Measurements from ENCODE around the gene CECR2. TPM values are rescaled to one million over a fixed set of nuclear protein-coding genes. Genes with fewer than 3 reads are reported as not detected.
A peak's percentile ranks its signal among the peaks of the same experiment; 100 is the strongest.

CECR2 gene
- total RNA-seq, 1 donor from 2014 or later: 25.3 TPM

DNA sequence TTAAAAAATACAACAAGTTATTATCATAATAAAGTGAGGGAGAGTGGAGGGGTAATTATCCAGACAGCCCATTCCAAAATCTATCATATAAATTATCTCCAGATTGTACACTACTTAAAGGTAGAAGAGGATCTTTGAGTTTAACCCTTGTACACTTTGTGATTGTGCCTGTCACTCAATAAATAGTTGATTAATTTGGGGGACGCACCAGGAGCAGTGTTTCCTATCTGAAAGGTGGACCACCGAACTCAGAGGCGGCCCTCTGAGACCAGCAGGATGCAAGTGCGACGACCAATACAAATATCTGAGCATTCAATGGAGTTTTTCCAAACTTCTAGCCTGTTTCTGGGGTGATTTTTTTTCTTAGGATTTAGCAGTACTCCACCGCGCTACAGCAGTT is 1.1 kb upstream of the CECR2 start:
- H3K27me3 Mint-ChIP-seq: peaks cover 27% of the 10 kb centered on the region
- H3K4me3 Mint-ChIP-seq: peak overlapping the region; percentile 93
- H3K36me3 Mint-ChIP-seq: no peaks in the 10 kb centered on the region
- no peak for TF ChIP-seq CTCF (conservative IDR thresholded peaks at IDR 0.05)
- H3K4me1 Mint-ChIP-seq (ENCODE audit: unreplicated experiment): peaks cover 21% of the 10 kb centered on the region
- no peaks in the 10 kb centered on the region for H3K9me3 Mint-ChIP-seq
- H3K27ac Mint-ChIP-seq: peak overlapping the region; percentile 90
- no peak for DNase-seq (ENCODE audit: extremely low spot score, unreplicated experiment)

DNA sequence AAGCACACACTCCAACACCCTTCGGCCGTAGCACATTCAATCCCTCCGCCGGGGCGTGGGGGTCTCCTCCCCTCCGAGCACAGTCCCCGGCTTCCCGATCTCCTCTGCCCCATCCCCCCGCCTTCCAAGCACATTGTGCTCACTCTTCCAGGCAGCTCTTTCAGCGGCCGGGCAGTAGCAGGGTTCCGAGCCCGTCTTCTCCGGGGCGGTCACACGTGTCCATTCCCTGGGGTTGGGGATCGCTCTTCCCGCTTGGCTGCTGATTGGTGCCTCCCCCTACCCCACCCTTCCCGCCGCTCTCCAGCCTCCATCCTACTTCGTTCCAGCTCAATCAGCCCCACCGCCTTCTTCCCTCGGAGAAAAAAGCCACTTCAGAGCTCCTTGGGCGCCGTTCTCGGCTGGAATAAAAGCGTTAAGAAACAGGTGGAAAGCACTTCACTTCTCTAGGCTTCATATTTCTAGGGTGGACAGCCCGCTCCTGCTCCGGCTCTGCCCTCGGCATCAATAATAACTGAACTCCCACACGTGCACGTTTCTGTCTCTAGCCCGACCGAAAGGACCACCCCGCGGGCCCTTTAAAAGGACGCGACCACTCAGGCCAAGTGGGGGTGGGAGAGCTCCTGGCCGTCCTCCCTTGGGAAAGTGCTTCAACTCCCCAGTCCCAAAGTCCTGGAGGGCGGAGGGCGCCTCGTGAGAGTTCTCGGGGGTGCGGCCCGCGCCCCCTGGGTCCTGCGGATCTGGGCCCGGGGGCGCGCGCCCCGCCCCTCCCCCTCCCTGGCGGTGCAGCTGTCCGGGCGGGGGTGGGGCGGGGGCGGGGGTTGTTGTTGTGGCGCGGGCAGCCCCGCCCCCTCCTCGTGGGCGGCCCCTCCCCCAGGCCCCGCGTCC is 464 bp upstream of the CECR2 start:
- Mint-ChIP-seq H3K36me3 (no peaks in the 10 kb centered on the region), H3K27ac (peak overlapping the region; percentile 90), H3K27me3 (peaks cover 27% of the 10 kb centered on the region), H3K9me3 (no peaks in the 10 kb centered on the region), H3K4me3 (peak overlapping the region; percentile 93), H3K4me1 (ENCODE audit: unreplicated experiment) (peaks cover 26% of the 10 kb centered on the region)
- DNase-seq (ENCODE audit: extremely low spot score, unreplicated experiment): peak; percentile 82
- no peak for TF ChIP-seq CTCF (conservative IDR thresholded peaks at IDR 0.05)

- Mint-ChIP-seq H3K9me3 (no peaks in the 10 kb centered on the region), H3K36me3 (no peaks in the 10 kb centered on the region), H3K27ac (peak overlapping the region; percentile 57), H3K4me3 (peak overlapping the region; percentile 89), H3K27me3 (peaks cover 27% of the 10 kb centered on the region), H3K4me1 (ENCODE audit: unreplicated experiment) (peaks cover 31% of the 10 kb centered on the region)
- peak; percentile 75 for DNase-seq (ENCODE audit: extremely low spot score, unreplicated experiment)
- no peak for TF ChIP-seq CTCF (conservative IDR thresholded peaks at IDR 0.05)
These were observed 936 bp downstream of the CECR2 start for GRCh38 chr22:17370026-17370765.

- peak overlapping the region; percentile 89 for H3K4me3 Mint-ChIP-seq
- no peak for TF ChIP-seq CTCF (conservative IDR thresholded peaks at IDR 0.05)
- peak overlapping the region; percentile 57 for H3K27ac Mint-ChIP-seq
- peaks cover 27% of the 10 kb centered on the region for H3K27me3 Mint-ChIP-seq
- H3K4me1 Mint-ChIP-seq (ENCODE audit: unreplicated experiment): peaks cover 33% of the 10 kb centered on the region
- no peak for DNase-seq (ENCODE audit: extremely low spot score, unreplicated experiment)
- no peaks in the 10 kb centered on the region for H3K36me3 Mint-ChIP-seq
- no peaks in the 10 kb centered on the region for H3K9me3 Mint-ChIP-seq
These were observed 1.6 kb downstream of the CECR2 start for GRCh38 chr22:17370766-17371432.

DNA sequence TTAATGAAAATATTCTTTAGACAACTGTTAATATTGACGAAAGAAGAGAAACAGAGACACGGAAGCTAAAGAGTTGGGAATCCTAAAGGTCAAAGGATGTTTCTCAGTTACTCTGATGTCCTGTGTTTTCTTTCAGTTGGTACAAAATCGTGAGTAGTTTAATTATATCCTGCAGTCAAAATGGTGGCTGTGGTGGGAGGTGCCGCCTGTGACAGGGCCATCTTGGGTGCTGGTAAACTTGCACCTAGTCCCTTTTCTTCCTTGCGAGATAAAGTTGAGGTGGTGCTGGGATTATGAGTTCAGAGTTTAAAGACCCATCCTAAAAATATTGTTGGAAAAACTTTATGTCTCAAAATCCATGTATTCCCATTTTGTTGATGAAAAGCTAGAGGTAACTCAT is 2.2 kb downstream of the CECR2 start:
- Mint-ChIP-seq H3K4me1 (ENCODE audit: unreplicated experiment) (peaks cover 38% of the 10 kb centered on the region), H3K27me3 (peaks cover 25% of the 10 kb centered on the region), H3K27ac (peak overlapping the region; percentile 57), H3K36me3 (no peaks in the 10 kb centered on the region), H3K9me3 (no peaks in the 10 kb centered on the region), H3K4me3 (peak overlapping the region; percentile 89)
- no peak for TF ChIP-seq CTCF (conservative IDR thresholded peaks at IDR 0.05)
- DNase-seq (ENCODE audit: extremely low spot score, unreplicated experiment): no peak

Measured in type B pancreatic cell (in vitro differentiated cells).